AG09309 (cell line): ENCODE results near the gene UMOD.

ENCODE experiments used
- DNase-seq: peaks from one replicate; pipeline ENCODE4 v3.0.0-alpha.2; 2010; ENCODE audit warnings: low read depth
- H3K4me3 ChIP-seq: 2 replicates; pipeline ENCODE4 v1.5.1; 2011; ENCODE audit warnings: mild to moderate bottlenecking, low read depth, low read length, moderate library complexity; ENCODE audit not compliant: control insufficient read depth
- CTCF ChIP-seq: IDR thresholded peaks from 2 replicates; pipeline ENCODE4 v1.5.1; 2011; ENCODE audit warnings: mild to moderate bottlenecking, low read depth, low read length, inconsistent platforms; ENCODE audit not compliant: insufficient read depth, control insufficient read depth; ENCODE audit errors: missing control alignments

The UMOD gene

GRCh38 chr16:20308266-20308665 lies 44.2 kb downstream of the UMOD start:
- no peak overlapping the region for H3K4me3 ChIP-seq
- no peak for TF ChIP-seq CTCF
- DNase-seq, result no peak

GRCh38 chr16:20307791-20308190 lies 44.7 kb downstream of the UMOD start:
- no peak overlapping the region for H3K4me3 ChIP-seq
- TF ChIP-seq CTCF, result no peak
- DNase-seq, result no peak

- no peak for DNase-seq
- no peak for TF ChIP-seq CTCF
- H3K4me3 ChIP-seq, result no peak overlapping the region
Observed at GRCh38 chr16:20307240-20307671, 45.3 kb downstream of the UMOD start.

- TF ChIP-seq CTCF, result no peak
- H3K4me3 ChIP-seq, result no peak overlapping the region
- no peak for DNase-seq
Observed at GRCh38 chr16:20306401-20306800, 46.1 kb downstream of the UMOD start.

GRCh38 chr16:20303012-20303411 lies 49.5 kb downstream of the UMOD start:
- H3K4me3 ChIP-seq, result no peak overlapping the region
- TF ChIP-seq CTCF, result no peak
- DNase-seq, result no peak

- H3K4me3 ChIP-seq, result no peak overlapping the region
- TF ChIP-seq CTCF, result no peak
- DNase-seq, result no peak
Observed at GRCh38 chr16:20302389-20302788, 50.1 kb downstream of the UMOD start.

- no peak for DNase-seq
- TF ChIP-seq CTCF, result no peak
- no peak overlapping the region for H3K4me3 ChIP-seq
Observed at GRCh38 chr16:20301840-20302239, 50.7 kb downstream of the UMOD start.
